Suprapubic skin (tissue), 4 donors: Measurements from ENCODE around the gene APLP2.

Experiments used
- CTCF ChIP-seq, 2 donors: fragments of 200-600 bp in 1 of 2; fragments of 450-650 bp in 1 of 2; sonication (generic) in 1 of 2; IDR thresholded peaks; one replicate each; pipeline ENCODE4 v1.5.1; 2016 to 2019; ENCODE audit warnings: antibody characterized with exemption in 2 of 2, mild to moderate bottlenecking in 1 of 2, moderate library complexity in 1 of 2
- EP300 ChIP-seq: sonication (generic); formaldehyde crosslinking; IDR thresholded peaks from one replicate; pipeline ENCODE4 v1.6.1; 2017; ENCODE audit warnings: antibody characterized with exemption
- POLR2AphosphoS5 ChIP-seq, 3 donors: sonication (generic); formaldehyde crosslinking; IDR thresholded peaks; one replicate each; pipeline ENCODE4 v1.6.1; 2017; ENCODE audit warnings: antibody characterized with exemption in 3 of 3

- TF ChIP-seq EP300 (no peak), CTCF (IDR thresholded peaks at IDR 0.05) (no peak), POLR2AphosphoS5 (IDR thresholded peaks at IDR 0.05) (no peak)
Observed at GRCh38 chr11:130031945-130032344, 37.7 kb upstream of the APLP2 start.
